ENCODE results near the gene RALA.
A peak's percentile ranks its signal among the peaks of the same experiment; 100 is the strongest.

The RALA gene

GRCh38 chr7:39621784-39622411 is 1.5 kb upstream of the RALA start:
- peak; percentile 16; the same call in 1 of the 2 replicates for TF ChIP-seq MYC (IDR thresholded peaks at IDR 0.05; ENCODE audit: low read depth, low read length)
- no peak for TF ChIP-seq MAX (IDR thresholded peaks at IDR 0.05; ENCODE audit: low read depth, low read length)
- no peak overlapping the region for H3K4me3 ChIP-seq (ENCODE audit: low read depth, low read length)
- DNase-seq (ENCODE audit: low read depth): peak; percentile 93

GRCh38 chr7:39622609-39623008 is 763 bp upstream of the RALA start:
- no peak for DNase-seq (ENCODE audit: low read depth)
- TF ChIP-seq MAX (IDR thresholded peaks at IDR 0.05; ENCODE audit: low read depth, low read length) (no peak), CTCF (IDR thresholded peaks at IDR 0.05; ENCODE audit: low read depth, low read length) (no peak), POLR2A (IDR thresholded peaks at IDR 0.05; ENCODE audit: extremely low read depth, insufficient read length) (no peak), MYC (IDR thresholded peaks at IDR 0.05; ENCODE audit: low read depth, low read length) (no peak; the same call in 1 of the 2 replicates)
- H3K4me3 ChIP-seq (ENCODE audit: low read depth, low read length): peak overlapping the region; percentile 76

- peak overlapping the region; percentile 76 for H3K4me3 ChIP-seq (ENCODE audit: low read depth, low read length)
- DNase-seq (ENCODE audit: low read depth): peak; percentile 63
- TF ChIP-seq POLR2A (IDR thresholded peaks at IDR 0.05; ENCODE audit: extremely low read depth, insufficient read length): no peak
- 0 out of 2 replicates have a peak, but pooled peaks have one; percentile 10 for TF ChIP-seq MAX (IDR thresholded peaks at IDR 0.05; ENCODE audit: low read depth, low read length)
- TF ChIP-seq MYC (IDR thresholded peaks at IDR 0.05; ENCODE audit: low read depth, low read length): no peak
- TF ChIP-seq CTCF (IDR thresholded peaks at IDR 0.05; ENCODE audit: low read depth, low read length): no peak
Measured at GRCh38 chr7:39623732-39624441, 515 bp downstream of the RALA start.

GRCh38 chr7:39624442-39624807 is 1.1 kb downstream of the RALA start:
- peak overlapping the region; percentile 76 for H3K4me3 ChIP-seq (ENCODE audit: low read depth, low read length)
- peak; percentile 27 for DNase-seq (ENCODE audit: low read depth)

GRCh38 chr7:39624935-39625694 is 1.7 kb downstream of the RALA start:
- peak; percentile 19 for DNase-seq (ENCODE audit: low read depth)
- peak overlapping the region; percentile 76 for H3K4me3 ChIP-seq (ENCODE audit: low read depth, low read length)
- TF ChIP-seq POLR2A (IDR thresholded peaks at IDR 0.05; ENCODE audit: extremely low read depth, insufficient read length) (no peak), CTCF (IDR thresholded peaks at IDR 0.05; ENCODE audit: low read depth, low read length) (no peak), MYC (IDR thresholded peaks at IDR 0.05; ENCODE audit: low read depth, low read length) (no peak), MAX (IDR thresholded peaks at IDR 0.05; ENCODE audit: low read depth, low read length) (no peak)

More at GRCh38 chr7:39624442-39624807, 1.1 kb downstream of the RALA start:
- TF ChIP-seq CTCF (IDR thresholded peaks at IDR 0.05; ENCODE audit: low read depth, low read length) (no peak), MAX (IDR thresholded peaks at IDR 0.05; ENCODE audit: low read depth, low read length) (no peak), MYC (IDR thresholded peaks at IDR 0.05; ENCODE audit: low read depth, low read length) (no peak)

All from NB4 (cell line).